ENCODE results near the gene RASSF5.

RASSF5 gene

GRCh38 chr1:206466840-206467649 is 40.3 kb upstream of the RASSF5 start:
- no peaks in the 10 kb centered on the region for H3K27me3 ChIP-seq (replicated peaks; ENCODE audit: control insufficient read depth, insufficient read depth, low read length, poor library complexity, severe bottlenecking)
- H3K27ac ChIP-seq (ENCODE audit: insufficient read depth, low read length, poor library complexity, severe bottlenecking): no peak overlapping the region
- no peaks in the 10 kb centered on the region for H3K9me3 ChIP-seq (ENCODE audit: control insufficient read depth, low read length)
- no peaks in the 10 kb centered on the region for H3K36me3 ChIP-seq (ENCODE audit: control insufficient read depth, insufficient read depth, low read length)
- DNase-seq: no peak
- no peak overlapping the region for H3K4me3 ChIP-seq (ENCODE audit: insufficient read depth, low read depth, low read length, poor library complexity, severe bottlenecking)
- H3K4me1 ChIP-seq (ENCODE audit: control insufficient read depth, insufficient read depth, low read length, poor library complexity, severe bottlenecking): peaks cover 48% of the 10 kb centered on the region

DNA sequence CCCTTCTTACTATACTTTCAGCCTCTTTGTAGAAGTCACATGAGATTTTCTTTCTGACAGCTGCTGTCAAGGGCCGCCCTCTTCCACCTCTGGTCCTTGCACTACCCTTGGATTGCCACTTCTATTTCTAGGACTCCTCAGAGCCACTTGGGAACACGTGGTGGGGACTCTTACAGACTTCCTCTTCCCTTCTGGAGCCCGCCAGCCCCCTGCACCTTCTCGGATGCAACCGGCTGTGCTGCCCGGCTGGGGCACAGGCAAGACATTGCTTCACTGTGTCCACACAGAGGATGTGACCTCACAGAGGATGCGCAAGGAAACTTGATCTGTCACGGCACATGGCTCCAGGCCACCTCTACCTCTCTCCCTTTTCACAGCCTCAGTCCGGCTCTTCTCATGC is 39.4 kb upstream of the RASSF5 start:
- H3K27me3 ChIP-seq (replicated peaks; ENCODE audit: control insufficient read depth, insufficient read depth, low read length, poor library complexity, severe bottlenecking): no peaks in the 10 kb centered on the region
- DNase-seq: no peak
- H3K9me3 ChIP-seq (ENCODE audit: control insufficient read depth, low read length): no peaks in the 10 kb centered on the region
- no peak overlapping the region for H3K4me3 ChIP-seq (ENCODE audit: insufficient read depth, low read depth, low read length, poor library complexity, severe bottlenecking)
- peaks cover 1% of the 10 kb centered on the region for H3K36me3 ChIP-seq (ENCODE audit: control insufficient read depth, insufficient read depth, low read length)
- peaks cover 56% of the 10 kb centered on the region for H3K4me1 ChIP-seq (ENCODE audit: control insufficient read depth, insufficient read depth, low read length, poor library complexity, severe bottlenecking)
- H3K27ac ChIP-seq (ENCODE audit: insufficient read depth, low read length, poor library complexity, severe bottlenecking): no peak overlapping the region

GRCh38 chr1:206468571-206468970 is 38.8 kb upstream of the RASSF5 start:
- Histone ChIP-seq H3K27me3 (replicated peaks; ENCODE audit: control insufficient read depth, insufficient read depth, low read length, poor library complexity, severe bottlenecking) (no peaks in the 10 kb centered on the region), H3K36me3 (ENCODE audit: control insufficient read depth, insufficient read depth, low read length) (peaks cover 3% of the 10 kb centered on the region), H3K4me1 (ENCODE audit: control insufficient read depth, insufficient read depth, low read length, poor library complexity, severe bottlenecking) (peaks cover 60% of the 10 kb centered on the region), H3K4me3 (ENCODE audit: insufficient read depth, low read depth, low read length, poor library complexity, severe bottlenecking) (no peak overlapping the region), H3K27ac (ENCODE audit: insufficient read depth, low read length, poor library complexity, severe bottlenecking) (no peak overlapping the region), H3K9me3 (ENCODE audit: control insufficient read depth, low read length) (no peaks in the 10 kb centered on the region)
- no peak for DNase-seq

GRCh38 chr1:206469411-206469932 is 37.9 kb upstream of the RASSF5 start:
- peak in 1 of 3 donors; percentile 22 for DNase-seq
- peaks cover 10% of the 10 kb centered on the region for H3K36me3 ChIP-seq (ENCODE audit: control insufficient read depth, insufficient read depth, low read length)
- H3K4me1 ChIP-seq (ENCODE audit: control insufficient read depth, insufficient read depth, low read length, poor library complexity, severe bottlenecking): peaks cover 60% of the 10 kb centered on the region
- H3K4me3 ChIP-seq (ENCODE audit: insufficient read depth, low read depth, low read length, poor library complexity, severe bottlenecking): peak overlapping the region; percentile 96
- no peaks in the 10 kb centered on the region for H3K27me3 ChIP-seq (replicated peaks; ENCODE audit: control insufficient read depth, insufficient read depth, low read length, poor library complexity, severe bottlenecking)
- H3K9me3 ChIP-seq (ENCODE audit: control insufficient read depth, low read length): no peaks in the 10 kb centered on the region
- H3K27ac ChIP-seq (ENCODE audit: insufficient read depth, low read length, poor library complexity, severe bottlenecking): peak overlapping the region; percentile 68

DNA sequence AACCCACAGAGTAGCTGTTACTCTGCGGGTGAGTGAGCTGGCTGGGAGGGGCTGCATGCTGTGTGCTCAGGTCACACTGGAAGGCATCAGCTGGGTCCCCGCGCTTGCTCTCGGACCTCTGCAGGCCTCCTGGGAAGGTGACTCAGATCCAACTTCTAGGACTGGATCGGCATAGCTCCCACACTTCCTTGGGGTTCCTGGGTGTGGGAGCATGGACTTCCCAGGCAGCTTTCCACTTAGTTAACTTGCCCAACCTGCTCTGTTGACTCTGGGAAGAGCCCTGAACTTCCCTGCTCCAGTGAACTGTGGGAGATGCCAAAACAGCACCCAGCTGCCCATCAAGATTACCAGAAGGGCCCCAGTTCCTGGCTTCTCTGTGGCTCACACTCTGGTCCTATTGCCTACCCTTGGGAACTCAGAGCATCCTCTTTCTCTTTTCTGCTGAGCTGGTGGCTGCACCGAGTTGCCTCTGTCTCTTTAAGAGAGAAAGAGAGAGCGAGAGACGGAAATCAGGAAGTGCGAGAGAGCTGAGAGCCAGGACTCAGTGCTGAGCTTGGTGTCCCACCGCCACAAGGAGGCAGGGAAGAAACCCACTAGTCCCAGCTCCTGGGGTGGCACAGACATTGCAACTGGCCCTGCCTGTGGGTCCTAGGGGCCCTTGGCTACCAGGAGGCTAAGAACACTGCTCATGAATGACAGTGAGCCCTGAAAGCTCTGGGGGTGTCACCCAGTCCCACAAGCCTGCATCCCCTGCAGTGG is 37.2 kb upstream of the RASSF5 start, which contains the start of gene IKBKE:
IKBKE (plus strand) TSS at position 544 of the 759 bp plus-strand sequence. CDS start 2,752 bp downstream, outside the sequence.
- peak within 1 kb of the TSS; percentile 68 for H3K27ac ChIP-seq (ENCODE audit: insufficient read depth, low read length, poor library complexity, severe bottlenecking)
- H3K4me1 ChIP-seq (ENCODE audit: control insufficient read depth, insufficient read depth, low read length, poor library complexity, severe bottlenecking): peaks cover 60% of the 10 kb centered on the region
- peak in 2 of 3 donors; percentile 27 to 34 for DNase-seq
- no peaks in the 10 kb centered on the region for H3K9me3 ChIP-seq (ENCODE audit: control insufficient read depth, low read length)
- peaks cover 16% of the 10 kb centered on the region for H3K36me3 ChIP-seq (ENCODE audit: control insufficient read depth, insufficient read depth, low read length)
- no peaks in the 10 kb centered on the region for H3K27me3 ChIP-seq (replicated peaks; ENCODE audit: control insufficient read depth, insufficient read depth, low read length, poor library complexity, severe bottlenecking)
- peak within 1 kb of the TSS; percentile 96 for H3K4me3 ChIP-seq (ENCODE audit: insufficient read depth, low read depth, low read length, poor library complexity, severe bottlenecking)

- Histone ChIP-seq H3K4me3 (ENCODE audit: insufficient read depth, low read depth, low read length, poor library complexity, severe bottlenecking) (peak overlapping the region; percentile 96), H3K9me3 (ENCODE audit: control insufficient read depth, low read length) (no peaks in the 10 kb centered on the region), H3K36me3 (ENCODE audit: control insufficient read depth, insufficient read depth, low read length) (peaks cover 24% of the 10 kb centered on the region), H3K4me1 (ENCODE audit: control insufficient read depth, insufficient read depth, low read length, poor library complexity, severe bottlenecking) (peaks cover 59% of the 10 kb centered on the region), H3K27ac (ENCODE audit: insufficient read depth, low read length, poor library complexity, severe bottlenecking) (peak overlapping the region; percentile 68), H3K27me3 (replicated peaks; ENCODE audit: control insufficient read depth, insufficient read depth, low read length, poor library complexity, severe bottlenecking) (no peaks in the 10 kb centered on the region)
- peak in 1 of 3 donors; percentile 21 for DNase-seq
Measured at GRCh38 chr1:206470692-206471414, 36.5 kb upstream of the RASSF5 start.

- peaks cover 54% of the 10 kb centered on the region for H3K4me1 ChIP-seq (ENCODE audit: control insufficient read depth, insufficient read depth, low read length, poor library complexity, severe bottlenecking)
- no peaks in the 10 kb centered on the region for H3K27me3 ChIP-seq (replicated peaks; ENCODE audit: control insufficient read depth, insufficient read depth, low read length, poor library complexity, severe bottlenecking)
- no peak for DNase-seq
- peaks cover 29% of the 10 kb centered on the region for H3K36me3 ChIP-seq (ENCODE audit: control insufficient read depth, insufficient read depth, low read length)
- H3K4me3 ChIP-seq (ENCODE audit: insufficient read depth, low read depth, low read length, poor library complexity, severe bottlenecking): peak overlapping the region; percentile 96
- H3K9me3 ChIP-seq (ENCODE audit: control insufficient read depth, low read length): no peaks in the 10 kb centered on the region
- peak overlapping the region; percentile 68 for H3K27ac ChIP-seq (ENCODE audit: insufficient read depth, low read length, poor library complexity, severe bottlenecking)
Measured at GRCh38 chr1:206471415-206471801, 35.9 kb upstream of the RASSF5 start.

DNA sequence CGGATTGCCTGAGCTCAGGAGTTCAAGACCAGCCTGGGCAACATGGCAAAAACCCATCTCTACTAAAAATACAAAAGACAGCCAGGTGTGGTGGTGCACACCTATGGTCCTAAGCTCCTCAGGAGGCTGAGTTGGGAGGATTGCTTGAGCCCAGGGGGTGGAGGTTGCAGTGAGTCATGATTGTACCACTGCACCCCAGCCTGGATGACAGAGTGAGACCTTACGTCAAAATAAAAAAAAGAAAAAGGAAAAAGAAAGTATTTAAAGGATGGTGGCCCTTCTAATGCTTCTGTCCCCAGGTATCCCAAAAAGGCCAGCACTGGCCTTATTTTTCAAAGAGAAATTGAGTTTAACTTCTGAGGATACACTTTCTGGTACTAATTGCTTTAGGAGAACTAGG is 35.3 kb upstream of the RASSF5 start:
- H3K4me3 ChIP-seq (ENCODE audit: insufficient read depth, low read depth, low read length, poor library complexity, severe bottlenecking): peak overlapping the region; percentile 96
- no peak for DNase-seq
- peaks cover 48% of the 10 kb centered on the region for H3K4me1 ChIP-seq (ENCODE audit: control insufficient read depth, insufficient read depth, low read length, poor library complexity, severe bottlenecking)
- H3K36me3 ChIP-seq (ENCODE audit: control insufficient read depth, insufficient read depth, low read length): peaks cover 35% of the 10 kb centered on the region
- H3K27ac ChIP-seq (ENCODE audit: insufficient read depth, low read length, poor library complexity, severe bottlenecking): peak overlapping the region; percentile 68
- H3K27me3 ChIP-seq (replicated peaks; ENCODE audit: control insufficient read depth, insufficient read depth, low read length, poor library complexity, severe bottlenecking): no peaks in the 10 kb centered on the region
- H3K9me3 ChIP-seq (ENCODE audit: control insufficient read depth, low read length): no peaks in the 10 kb centered on the region

GRCh38 chr1:206472454-206472853 is 34.9 kb upstream of the RASSF5 start:
- DNase-seq: no peak
- Histone ChIP-seq H3K27ac (ENCODE audit: insufficient read depth, low read length, poor library complexity, severe bottlenecking) (peak overlapping the region; percentile 68), H3K9me3 (ENCODE audit: control insufficient read depth, low read length) (no peaks in the 10 kb centered on the region), H3K27me3 (replicated peaks; ENCODE audit: control insufficient read depth, insufficient read depth, low read length, poor library complexity, severe bottlenecking) (no peaks in the 10 kb centered on the region), H3K36me3 (ENCODE audit: control insufficient read depth, insufficient read depth, low read length) (peaks cover 40% of the 10 kb centered on the region), H3K4me1 (ENCODE audit: control insufficient read depth, insufficient read depth, low read length, poor library complexity, severe bottlenecking) (peaks cover 45% of the 10 kb centered on the region), H3K4me3 (ENCODE audit: insufficient read depth, low read depth, low read length, poor library complexity, severe bottlenecking) (no peak overlapping the region)

Measured in effector memory CD4-positive, alpha-beta T cell (primary cell).